Hepatocyte (in vitro differentiated cells): ENCODE results near the gene UGT2A2. TPM values are rescaled to one million over a fixed set of nuclear protein-coding genes. Genes with fewer than 3 reads are reported as not detected.

Experiments used
- DNase-seq: peaks from one replicate; pipeline ENCODE4 v3.0.0-alpha.2; 2016; ENCODE audit warnings: low spot score
- H2AFZ ChIP-seq: fragments of 200-600 bp; sonication (generic); 2 replicates; pipeline ENCODE4 v1.6.0; 2016; ENCODE audit warnings: antibody characterized with exemption, mild to moderate bottlenecking
- H3K27ac ChIP-seq: fragments of 200-600 bp; sonication (generic); 2 replicates; pipeline ENCODE4 v1.5.1; 2016; ENCODE audit warnings: mild to moderate bottlenecking
- H3K27me3 ChIP-seq: fragments of 200-600 bp; sonication (generic); 2 replicates; pipeline ENCODE4 v1.6.1; 2016
- H3K36me3 ChIP-seq: fragments of 200-600 bp; sonication (generic); replicated peaks from 2 replicates; pipeline ENCODE4 v1.5.1; 2016; ENCODE audit warnings: low read depth; ENCODE audit not compliant: insufficient read depth
- H3K4me1 ChIP-seq: fragments of 200-600 bp; sonication (generic); 2 replicates; pipeline ENCODE4 v1.5.1; 2016; ENCODE audit warnings: mild to moderate bottlenecking, moderate library complexity; ENCODE audit not compliant: insufficient read depth
- H3K4me2 ChIP-seq: fragments of 200-600 bp; sonication (generic); 2 replicates; pipeline ENCODE4 v1.6.0; 2016
- H3K4me3 ChIP-seq: fragments of 200-600 bp; sonication (generic); 2 replicates; pipeline ENCODE4 v1.5.1; 2016; ENCODE audit warnings: mild to moderate bottlenecking
- H3K79me2 ChIP-seq: fragments of 200-600 bp; sonication (generic); 2 replicates; pipeline ENCODE4 v1.6.0; 2017; ENCODE audit warnings: mild to moderate bottlenecking
- H3K9me2 ChIP-seq: fragments of 200-600 bp; sonication (generic); replicated peaks from 2 replicates; pipeline ENCODE4 v1.6.0; 2017; ENCODE audit warnings: mild to moderate bottlenecking; ENCODE audit not compliant: insufficient read depth
- H3K9me3 ChIP-seq: fragments of 200-600 bp; sonication (generic); 2 replicates; pipeline ENCODE4 v1.5.1; 2016; ENCODE audit warnings: low read depth, mild to moderate bottlenecking
- H4K20me1 ChIP-seq: fragments of 200-600 bp; sonication (generic); 2 replicates; pipeline ENCODE4 v1.6.0; 2016; ENCODE audit warnings: mild to moderate bottlenecking; ENCODE audit not compliant: insufficient read depth, poor library complexity, severe bottlenecking
- EZH2 ChIP-seq: fragments of 200-600 bp; sonication (generic); IDR thresholded peaks from 2 replicates; pipeline ENCODE4 v1.6.1; 2016; ENCODE audit warnings: antibody characterized with exemption, mild to moderate bottlenecking, borderline replicate concordance
- EZH2phosphoT487 ChIP-seq: fragments of 200-600 bp; sonication (generic); IDR thresholded peaks from one replicate; pipeline ENCODE4 v1.6.1; 2018; ENCODE audit warnings: antibody characterized with exemption, mild to moderate bottlenecking, low read depth, moderate library complexity; ENCODE audit not compliant: unreplicated experiment, severe bottlenecking
- WGBS: methylation state at CpG from one replicate; pipeline ENCODE4 v1.1.6; 2016; ENCODE audit warnings: low lambda C conversion rate; ENCODE audit errors: missing lambda C conversion rate; 5-methylcytosine and 5-hydroxymethylcytosine counted together
- polyA plus RNA-seq: library from polyadenylated mRNA; unstranded; fragments of >200 nt; fragmentation: Nextera tagmentation; extraction: Ambion mirVana; gene quantifications from 2 replicates; pipeline ENCODE4 v1.2.1, GENCODE V29; 2016
- total RNA-seq: library from RNA; depleted of rRNA; stranded (reverse); fragments of >200 nt; gene quantifications from 2 replicates; pipeline ENCODE4 v1.2.3, GENCODE V29; 2014
- TF ChIP-seq, protein P1 (sequence below): fragments of 200-600 bp; sonication (generic); IDR thresholded peaks from 2 replicates; pipeline ENCODE4 v1.5.1; 2016; ENCODE audit warnings: antibody characterized with exemption, mild to moderate bottlenecking; ENCODE audit not compliant: poor library complexity

The UGT2A2 gene
- total and polyA plus RNA-seq, 2 experiments from 2014 or later = not detected

DNA sequence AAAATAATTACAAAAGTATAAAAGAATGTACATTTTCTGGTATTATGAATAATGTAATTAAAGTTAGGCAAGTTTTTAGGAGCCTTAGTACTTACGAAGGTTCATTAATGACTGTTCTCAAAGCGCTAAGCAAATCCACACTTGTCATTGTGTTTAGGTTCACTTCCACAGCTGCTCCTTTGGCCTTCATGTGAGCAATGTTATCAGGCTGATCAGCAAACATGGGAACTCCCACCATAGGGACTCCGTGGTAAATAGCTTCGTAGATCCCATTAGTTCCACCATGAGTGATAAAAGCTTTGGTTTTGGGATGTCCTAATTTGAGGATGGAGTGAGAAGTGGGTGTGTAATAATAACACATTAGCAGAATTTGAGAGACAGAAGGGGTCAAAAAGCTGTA, 45.1 kb downstream of the UGT2A2 start:
- Histone ChIP-seq H3K4me3 (no peak overlapping the region), H3K27ac (no peak overlapping the region), H3K9me3 (no peaks in the 10 kb centered on the region), H4K20me1 (no peaks in the 10 kb centered on the region), H3K4me1 (no peaks in the 10 kb centered on the region), H3K4me2 (no peak overlapping the region), H3K36me3 (no peaks in the 10 kb centered on the region), H3K9me2 (no peaks in the 10 kb centered on the region), H2AFZ (peak overlapping the region; percentile 33), H3K27me3 (no peaks in the 10 kb centered on the region), H3K79me2 (no peaks in the 10 kb centered on the region)
- 35% methylated on average over 4 of the region's 4 CpGs for WGBS
- peak; percentile 7 for DNase-seq
- TF ChIP-seq, protein P1, sequence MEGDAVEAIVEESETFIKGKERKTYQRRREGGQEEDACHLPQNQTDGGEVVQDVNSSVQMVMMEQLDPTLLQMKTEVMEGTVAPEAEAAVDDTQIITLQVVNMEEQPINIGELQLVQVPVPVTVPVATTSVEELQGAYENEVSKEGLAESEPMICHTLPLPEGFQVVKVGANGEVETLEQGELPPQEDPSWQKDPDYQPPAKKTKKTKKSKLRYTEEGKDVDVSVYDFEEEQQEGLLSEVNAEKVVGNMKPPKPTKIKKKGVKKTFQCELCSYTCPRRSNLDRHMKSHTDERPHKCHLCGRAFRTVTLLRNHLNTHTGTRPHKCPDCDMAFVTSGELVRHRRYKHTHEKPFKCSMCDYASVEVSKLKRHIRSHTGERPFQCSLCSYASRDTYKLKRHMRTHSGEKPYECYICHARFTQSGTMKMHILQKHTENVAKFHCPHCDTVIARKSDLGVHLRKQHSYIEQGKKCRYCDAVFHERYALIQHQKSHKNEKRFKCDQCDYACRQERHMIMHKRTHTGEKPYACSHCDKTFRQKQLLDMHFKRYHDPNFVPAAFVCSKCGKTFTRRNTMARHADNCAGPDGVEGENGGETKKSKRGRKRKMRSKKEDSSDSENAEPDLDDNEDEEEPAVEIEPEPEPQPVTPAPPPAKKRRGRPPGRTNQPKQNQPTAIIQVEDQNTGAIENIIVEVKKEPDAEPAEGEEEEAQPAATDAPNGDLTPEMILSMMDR = no peak
- TF ChIP-seq EZH2phosphoT487 (no peak), EZH2 (no peak)

DNA sequence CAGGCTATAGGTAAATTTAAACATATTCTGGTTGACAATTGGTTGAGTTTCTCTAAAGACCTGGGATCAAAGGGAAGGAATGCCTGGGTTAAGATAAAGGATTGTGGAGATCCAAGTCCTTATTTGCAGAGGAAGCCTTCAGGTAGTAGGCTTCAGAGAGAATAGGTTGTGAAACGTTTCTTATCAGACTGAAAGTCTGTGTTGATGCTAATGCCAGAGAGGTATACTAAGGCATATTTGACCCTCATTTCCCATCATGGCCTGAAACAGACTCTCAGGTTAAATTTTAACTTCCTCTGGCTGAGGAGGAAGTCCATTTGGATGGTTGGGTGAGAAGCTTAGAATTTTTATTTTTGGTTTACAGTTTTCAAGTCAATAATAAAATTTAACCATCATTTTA, 48.1 kb downstream of the UGT2A2 start:
- H3K27ac ChIP-seq = peak overlapping the region; percentile 61
- H3K4me1 ChIP-seq = no peaks in the 10 kb centered on the region
- H3K9me3 ChIP-seq = no peaks in the 10 kb centered on the region
- peak; percentile 41 for DNase-seq
- WGBS = 38% methylated on average over 1 of the region's 1 CpG
- no peak overlapping the region for H3K4me3 ChIP-seq
- no peak overlapping the region for H3K4me2 ChIP-seq
- no peaks in the 10 kb centered on the region for H3K9me2 ChIP-seq
- H3K79me2 ChIP-seq = no peaks in the 10 kb centered on the region
- no peaks in the 10 kb centered on the region for H4K20me1 ChIP-seq
- TF ChIP-seq, protein P1 = no peak
- no peak for TF ChIP-seq EZH2
- no peak for TF ChIP-seq EZH2phosphoT487
- H2AFZ ChIP-seq = no peak overlapping the region
- H3K27me3 ChIP-seq = no peaks in the 10 kb centered on the region
- no peaks in the 10 kb centered on the region for H3K36me3 ChIP-seq

DNA sequence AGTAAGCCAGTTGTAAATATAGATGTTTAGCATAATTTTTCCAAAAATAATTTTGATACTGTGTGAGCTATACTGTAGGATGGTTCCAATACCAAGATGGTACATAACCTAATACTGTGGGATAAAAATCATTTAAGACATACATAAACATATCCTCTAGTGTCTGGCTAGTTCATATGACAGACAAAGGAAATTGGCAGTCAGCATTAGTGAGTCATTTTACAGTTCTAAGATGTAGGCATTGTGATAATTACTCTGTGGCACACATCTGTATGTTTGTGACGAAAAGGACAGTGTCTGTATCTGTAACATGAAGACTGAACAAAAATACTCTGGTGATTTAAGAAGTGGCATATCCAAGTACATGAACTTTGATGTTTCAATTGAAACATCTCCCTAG, 49.6 kb downstream of the UGT2A2 start:
- TF ChIP-seq EZH2 (no peak), EZH2phosphoT487 (no peak)
- TF ChIP-seq, protein P1 = no peak
- WGBS = 46% methylated on average over 1 of the region's 1 CpG
- no peaks in the 10 kb centered on the region for H3K4me1 ChIP-seq

DNA sequence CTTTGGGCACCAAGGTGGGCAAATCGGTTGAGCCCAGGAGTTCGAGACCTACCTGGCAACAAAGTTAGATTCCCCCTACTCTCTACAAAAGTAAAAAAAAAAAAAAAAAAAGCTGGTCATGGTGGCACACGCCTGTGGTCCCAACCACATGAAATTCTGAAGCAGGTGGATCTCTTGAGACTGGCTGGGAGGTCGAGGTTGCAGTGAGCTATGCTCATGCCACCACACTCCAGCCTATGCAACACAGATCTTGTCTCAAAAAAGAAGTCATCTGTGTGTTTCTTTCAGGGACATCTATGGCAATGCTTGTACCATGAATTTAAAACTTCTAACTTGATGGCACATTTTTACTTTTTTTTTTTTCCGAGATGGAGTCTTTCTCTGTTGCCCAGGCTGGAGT, 55.3 kb downstream of the UGT2A2 start:
- no peak overlapping the region for H3K4me2 ChIP-seq
- no peaks in the 10 kb centered on the region for H3K36me3 ChIP-seq
- H3K9me2 ChIP-seq = no peaks in the 10 kb centered on the region
- no peak overlapping the region for H2AFZ ChIP-seq
- H3K79me2 ChIP-seq = no peaks in the 10 kb centered on the region
- no peak overlapping the region for H3K27ac ChIP-seq
- DNase-seq = no peak
- 87% methylated on average over 5 of the region's 5 CpGs for WGBS
- no peaks in the 10 kb centered on the region for H3K27me3 ChIP-seq
- no peaks in the 10 kb centered on the region for H4K20me1 ChIP-seq
- H3K4me3 ChIP-seq = no peak overlapping the region
- H3K9me3 ChIP-seq = no peaks in the 10 kb centered on the region
- H3K4me1 ChIP-seq = no peaks in the 10 kb centered on the region
- TF ChIP-seq EZH2phosphoT487 = no peak
- TF ChIP-seq, protein P1 = no peak
- no peak for TF ChIP-seq EZH2

More for the DNA sequence above, 49.6 kb downstream of the UGT2A2 start:
- no peaks in the 10 kb centered on the region for H3K79me2 ChIP-seq
- no peaks in the 10 kb centered on the region for H3K9me3 ChIP-seq
- no peaks in the 10 kb centered on the region for H3K27me3 ChIP-seq
- no peaks in the 10 kb centered on the region for H3K9me2 ChIP-seq
- no peak for DNase-seq
- no peak overlapping the region for H2AFZ ChIP-seq
- H3K36me3 ChIP-seq = no peaks in the 10 kb centered on the region
- no peaks in the 10 kb centered on the region for H4K20me1 ChIP-seq
- H3K27ac ChIP-seq = no peak overlapping the region
- H3K4me3 ChIP-seq = no peak overlapping the region
- no peak overlapping the region for H3K4me2 ChIP-seq
